SJSA1 (cell line): Measurements from ENCODE around the gene RALGAPA2. TPM values are rescaled to one million over a fixed set of nuclear protein-coding genes. Genes with fewer than 3 reads are reported as not detected.

ENCODE experiments used
- DNase-seq, 2 experiments: peaks; one replicate each; pipeline ENCODE4 v3.0.0-alpha.2; 2015 to 2020; ENCODE audit warnings: low spot score in 2 of 2, low read depth in 1 of 2
- H3K27ac ChIP-seq: fragments of 250-450 bp; sonication (Bioruptor Pico); 2 replicates; pipeline ENCODE4 v1.5.1; 2020; ENCODE audit warnings: mild to moderate bottlenecking, moderate library complexity
- H3K27me3 ChIP-seq: fragments of 250-450 bp; sonication (Bioruptor Pico); replicated peaks from 2 replicates; pipeline ENCODE4 v1.5.1; 2020; ENCODE audit warnings: mild to moderate bottlenecking, moderate library complexity
- H3K36me3 ChIP-seq: fragments of 250-450 bp; sonication (Bioruptor Pico); 2 replicates; pipeline ENCODE4 v1.5.1; 2020; ENCODE audit warnings: mild to moderate bottlenecking
- H3K4me1 ChIP-seq: fragments of 250-450 bp; sonication (Bioruptor Pico); replicated peaks from 2 replicates; pipeline ENCODE4 v1.6.1; 2021; ENCODE audit warnings: mild to moderate bottlenecking
- H3K4me3 ChIP-seq: fragments of 250-450 bp; sonication (Bioruptor Pico); 2 replicates; pipeline ENCODE4 v1.5.1; 2020; ENCODE audit warnings: mild to moderate bottlenecking
- H3K9me3 ChIP-seq: fragments of 250-450 bp; sonication (Bioruptor Pico); replicated peaks from 2 replicates; pipeline ENCODE4 v1.5.1; 2020; ENCODE audit warnings: mild to moderate bottlenecking
- total RNA-seq: library from RNA; depleted of rRNA; stranded (reverse); fragments of >200 nt; shearing (Covaris generic); gene quantifications from 2 replicates; pipeline ENCODE4 v1.2.3, GENCODE V29; 2014

The RALGAPA2 gene
- total RNA-seq, 1 experiment from 2014 or later = 5.9 TPM

- H3K27ac ChIP-seq = no peak overlapping the region
- H3K36me3 ChIP-seq = no peaks in the 10 kb centered on the region
- no peak for DNase-seq
- H3K4me1 ChIP-seq = no peaks in the 10 kb centered on the region
- no peaks in the 10 kb centered on the region for H3K9me3 ChIP-seq
- H3K27me3 ChIP-seq = no peaks in the 10 kb centered on the region
- no peak overlapping the region for H3K4me3 ChIP-seq
These were observed 286.4 kb downstream of the RALGAPA2 start for GRCh38 chr20:20425823-20426654.

GRCh38 chr20:20423117-20423516, 289.3 kb downstream of the RALGAPA2 start:
- Histone ChIP-seq H3K27ac (no peak overlapping the region), H3K36me3 (no peaks in the 10 kb centered on the region), H3K27me3 (no peaks in the 10 kb centered on the region), H3K9me3 (no peaks in the 10 kb centered on the region), H3K4me1 (no peaks in the 10 kb centered on the region), H3K4me3 (no peak overlapping the region)
- no peak for DNase-seq

GRCh38 chr20:20417876-20418676, 294.4 kb downstream of the RALGAPA2 start:
- H3K9me3 ChIP-seq = no peaks in the 10 kb centered on the region
- no peak for DNase-seq
- H3K4me1 ChIP-seq = no peaks in the 10 kb centered on the region
- H3K4me3 ChIP-seq = no peak overlapping the region
- no peaks in the 10 kb centered on the region for H3K36me3 ChIP-seq
- no peaks in the 10 kb centered on the region for H3K27me3 ChIP-seq
- no peak overlapping the region for H3K27ac ChIP-seq

GRCh38 chr20:20415321-20415720, 297.1 kb downstream of the RALGAPA2 start:
- no peaks in the 10 kb centered on the region for H3K27me3 ChIP-seq
- H3K27ac ChIP-seq = no peak overlapping the region
- H3K4me1 ChIP-seq = no peaks in the 10 kb centered on the region
- no peaks in the 10 kb centered on the region for H3K36me3 ChIP-seq
- H3K9me3 ChIP-seq = no peaks in the 10 kb centered on the region
- no peak for DNase-seq
- no peak overlapping the region for H3K4me3 ChIP-seq

GRCh38 chr20:20414640-20415220, 297.7 kb downstream of the RALGAPA2 start:
- no peaks in the 10 kb centered on the region for H3K9me3 ChIP-seq
- no peak for DNase-seq
- no peaks in the 10 kb centered on the region for H3K27me3 ChIP-seq
- no peak overlapping the region for H3K27ac ChIP-seq
- no peaks in the 10 kb centered on the region for H3K4me1 ChIP-seq
- no peaks in the 10 kb centered on the region for H3K36me3 ChIP-seq
- H3K4me3 ChIP-seq = no peak overlapping the region

- no peak for DNase-seq
- no peaks in the 10 kb centered on the region for H3K4me1 ChIP-seq
- H3K27me3 ChIP-seq = no peaks in the 10 kb centered on the region
- H3K4me3 ChIP-seq = no peak overlapping the region
- H3K27ac ChIP-seq = no peak overlapping the region
- no peaks in the 10 kb centered on the region for H3K9me3 ChIP-seq
- no peaks in the 10 kb centered on the region for H3K36me3 ChIP-seq
These were observed 298.6 kb downstream of the RALGAPA2 start for GRCh38 chr20:20413810-20414281.

GRCh38 chr20:20412750-20413149, 299.7 kb downstream of the RALGAPA2 start:
- H3K9me3 ChIP-seq = no peaks in the 10 kb centered on the region
- no peaks in the 10 kb centered on the region for H3K27me3 ChIP-seq
- DNase-seq = no peak

GRCh38 chr20:20411836-20412235, 300.6 kb downstream of the RALGAPA2 start:
- H3K27ac ChIP-seq = no peak overlapping the region
- H3K4me3 ChIP-seq = no peak overlapping the region
- no peaks in the 10 kb centered on the region for H3K9me3 ChIP-seq
- H3K27me3 ChIP-seq = no peaks in the 10 kb centered on the region
- no peak for DNase-seq
- no peaks in the 10 kb centered on the region for H3K4me1 ChIP-seq
- no peaks in the 10 kb centered on the region for H3K36me3 ChIP-seq

More at GRCh38 chr20:20412750-20413149, 299.7 kb downstream of the RALGAPA2 start:
- no peak overlapping the region for H3K27ac ChIP-seq
- H3K4me3 ChIP-seq = no peak overlapping the region
- no peaks in the 10 kb centered on the region for H3K36me3 ChIP-seq
- no peaks in the 10 kb centered on the region for H3K4me1 ChIP-seq

GRCh38 chr20:20411402-20411801, 301.0 kb downstream of the RALGAPA2 start:
- H3K27ac ChIP-seq = no peak overlapping the region
- DNase-seq = no peak
- H3K4me3 ChIP-seq = no peak overlapping the region
- H3K9me3 ChIP-seq = no peaks in the 10 kb centered on the region
- no peaks in the 10 kb centered on the region for H3K36me3 ChIP-seq
- no peaks in the 10 kb centered on the region for H3K4me1 ChIP-seq
- H3K27me3 ChIP-seq = no peaks in the 10 kb centered on the region

- H3K27ac ChIP-seq = no peak overlapping the region
- no peaks in the 10 kb centered on the region for H3K9me3 ChIP-seq
- no peaks in the 10 kb centered on the region for H3K36me3 ChIP-seq
- no peaks in the 10 kb centered on the region for H3K4me1 ChIP-seq
- H3K27me3 ChIP-seq = no peaks in the 10 kb centered on the region
- H3K4me3 ChIP-seq = no peak overlapping the region
- no peak for DNase-seq
These were observed 301.8 kb downstream of the RALGAPA2 start for GRCh38 chr20:20410678-20411077.

GRCh38 chr20:20409331-20409730, 303.1 kb downstream of the RALGAPA2 start:
- no peaks in the 10 kb centered on the region for H3K36me3 ChIP-seq
- no peaks in the 10 kb centered on the region for H3K9me3 ChIP-seq
- no peaks in the 10 kb centered on the region for H3K4me1 ChIP-seq
- no peaks in the 10 kb centered on the region for H3K27me3 ChIP-seq
- H3K4me3 ChIP-seq = no peak overlapping the region
- H3K27ac ChIP-seq = no peak overlapping the region
- no peak for DNase-seq

- Histone ChIP-seq H3K4me1 (no peaks in the 10 kb centered on the region), H3K36me3 (no peaks in the 10 kb centered on the region), H3K9me3 (no peaks in the 10 kb centered on the region), H3K27me3 (no peaks in the 10 kb centered on the region), H3K27ac (no peak overlapping the region), H3K4me3 (no peak overlapping the region)
- peak in 1 of 2 experiments; percentile 2 for DNase-seq
These were observed 304.3 kb downstream of the RALGAPA2 start for GRCh38 chr20:20407891-20408805.

GRCh38 chr20:20406306-20406705, 306.1 kb downstream of the RALGAPA2 start:
- Histone ChIP-seq H3K4me3 (no peak overlapping the region), H3K36me3 (no peaks in the 10 kb centered on the region), H3K9me3 (no peaks in the 10 kb centered on the region), H3K27ac (no peak overlapping the region), H3K4me1 (no peaks in the 10 kb centered on the region), H3K27me3 (no peaks in the 10 kb centered on the region)
- no peak for DNase-seq
